IMR-90 (cell line): ENCODE measurements around the gene SERPINA4. TPM values are rescaled to one million over a fixed set of nuclear protein-coding genes. Genes with fewer than 3 reads are reported as not detected.

Source experiments
- ATAC-seq: fragments of 200-7000 bp; cut with Tn5 transposase; 2 replicates; pipeline ENCODE4 v1.9.1; 2020; ENCODE audit warnings: low read depth, mild to moderate bottlenecking, moderate library complexity
- BruUV-seq: library from RNA; stranded (reverse); fragments of 400-500 nt; replicated peaks from 2 replicates; lab custom pipeline; 2021; lab: Mats Ljungman, UMichigan
- CTCF ChIA-PET: fragments of 300-600 bp; formaldehyde crosslinking; extraction: SDS; loops from one replicate; lab custom pipeline; 2021; ENCODE audit warnings: antibody characterized with exemption; lab: Yijun Ruan, JAX
- POLR2A ChIA-PET: fragments of 300-600 bp; sonication (Branson Sonifier 250); formaldehyde crosslinking; loops from one replicate; lab custom pipeline; 2022; ENCODE audit warnings: antibody characterized with exemption; ENCODE audit not compliant: unreplicated experiment; lab: Charles Lee
- DNase-seq: peaks from one replicate; pipeline ENCODE4 v3.0.0; 2013
- H2AFZ ChIP-seq: replicated peaks from 2 replicates; pipeline ENCODE3; 2013; ENCODE audit warnings: low read length, mild to moderate bottlenecking; ENCODE audit not compliant: poor library complexity
- H2AK5ac ChIP-seq: 2 replicates; pipeline ENCODE4 v1.6.1; 2013; ENCODE audit warnings: low read depth, low read length, inconsistent platforms
- H2AK9ac ChIP-seq: replicated peaks from 2 replicates; pipeline ENCODE3; 2013; ENCODE audit warnings: mild to moderate bottlenecking, low read depth, low read length, moderate library complexity; ENCODE audit not compliant: poor library complexity
- H2BK120ac ChIP-seq: 2 replicates; pipeline ENCODE4 v1.6.1; 2013; ENCODE audit warnings: low read depth, low read length, inconsistent platforms
- H2BK15ac ChIP-seq: 3 replicates; pipeline ENCODE4 v1.6.1; 2013; ENCODE audit warnings: low read depth, low read length, inconsistent platforms
- H2BK20ac ChIP-seq: 2 replicates; pipeline ENCODE4 v1.6.1; 2013; ENCODE audit warnings: low read depth, mild to moderate bottlenecking, inconsistent platforms, low read length, moderate library complexity
- H2BK5ac ChIP-seq: 2 replicates; pipeline ENCODE4 v1.6.1; 2013; ENCODE audit warnings: mild to moderate bottlenecking, low read depth, low read length, inconsistent platforms; ENCODE audit not compliant: poor library complexity, severe bottlenecking
- H3K14ac ChIP-seq: replicated peaks from 2 replicates; pipeline ENCODE4 v1.6.1; 2013; ENCODE audit warnings: low read depth, low read length, inconsistent platforms
- H3K18ac ChIP-seq: 2 replicates; pipeline ENCODE4 v1.6.1; 2013; ENCODE audit warnings: low read depth, low read length, control low read depth
- H3K23ac ChIP-seq: 2 replicates; pipeline ENCODE4 v1.6.1; 2013; ENCODE audit warnings: low read depth, low read length, inconsistent platforms
- H3K27ac ChIP-seq: 2 replicates; pipeline ENCODE4 v1.5.1; 2013; ENCODE audit warnings: mild to moderate bottlenecking, control low read depth, low read length; ENCODE audit not compliant: insufficient read depth
- H3K27me3 ChIP-seq: 2 replicates; pipeline ENCODE4 v1.6.1; 2013; ENCODE audit warnings: low read length; ENCODE audit not compliant: control insufficient read depth, insufficient read depth
- H3K36me3 ChIP-seq: 2 replicates; pipeline ENCODE4 v1.6.1; 2013; ENCODE audit warnings: low read length, mixed read lengths; ENCODE audit not compliant: control insufficient read depth, insufficient read depth
- H3K4ac ChIP-seq: 2 replicates; pipeline ENCODE4 v1.6.1; 2013; ENCODE audit warnings: low read depth, low read length, inconsistent platforms
- H3K4me1 ChIP-seq: 2 replicates; pipeline ENCODE4 v1.6.1; 2013; ENCODE audit warnings: low read length, mixed read lengths; ENCODE audit not compliant: control insufficient read depth, insufficient read depth
- H3K4me2 ChIP-seq: 2 replicates; pipeline ENCODE4 v1.6.1; 2013; ENCODE audit warnings: low read depth, mild to moderate bottlenecking, control low read depth, low read length, moderate library complexity
- H3K4me3 ChIP-seq: 2 replicates; pipeline ENCODE4 v1.5.1; 2013; ENCODE audit warnings: low read depth, mild to moderate bottlenecking, control low read depth, low read length, moderate library complexity; ENCODE audit not compliant: insufficient read depth
- H3K56ac ChIP-seq: 2 replicates; pipeline ENCODE4 v1.6.1; 2013; ENCODE audit warnings: low read length, inconsistent platforms; ENCODE audit not compliant: insufficient read depth; ENCODE audit errors: extremely low read depth
- H3K79me1 ChIP-seq, 2 experiments: 2 replicates each; pipeline ENCODE4 v1.6.1; 2013; ENCODE audit warnings: low read length in 2 of 2, inconsistent platforms in 1 of 2, low read depth in 1 of 2
- H3K9ac ChIP-seq: 2 replicates; pipeline ENCODE4 v1.6.1; 2013; ENCODE audit warnings: low read depth, low read length, control low read depth
- H3K9me1 ChIP-seq: 2 replicates; pipeline ENCODE4 v1.6.1; 2013; ENCODE audit warnings: low read length, inconsistent platforms; ENCODE audit not compliant: insufficient read depth
- H3K9me3 ChIP-seq: 2 replicates; pipeline ENCODE4 v1.6.1; 2013; ENCODE audit warnings: low read length; ENCODE audit not compliant: control insufficient read depth, insufficient read depth
- H4K20me1 ChIP-seq: 2 replicates; pipeline ENCODE4 v1.6.1; 2013; ENCODE audit warnings: low read length, inconsistent platforms; ENCODE audit not compliant: insufficient read depth
- H4K5ac ChIP-seq: 2 replicates; pipeline ENCODE4 v1.6.1; 2013; ENCODE audit warnings: mild to moderate bottlenecking, low read depth, low read length, control low read depth
- H4K8ac ChIP-seq, 2 experiments: 2 replicates each; pipeline ENCODE4 v1.6.1; 2013; ENCODE audit warnings: low read depth in 2 of 2, low read length in 2 of 2, control low read depth in 1 of 2, inconsistent platforms in 1 of 2
- H4K91ac ChIP-seq: 2 replicates; pipeline ENCODE4 v1.6.1; 2013; ENCODE audit warnings: low read depth, low read length, inconsistent platforms; ENCODE audit not compliant: insufficient read depth
- ELK1 ChIP-seq: fragments of 150-350 bp; IDR thresholded peaks from 2 replicates; pipeline ENCODE4 v1.6.1; 2016; ENCODE audit warnings: low read depth, mild to moderate bottlenecking, low read length, moderate library complexity, borderline replicate concordance
- RAD21 ChIP-seq: IDR thresholded peaks from 2 replicates; pipeline ENCODE4 v1.6.1; 2012; ENCODE audit warnings: low read length, improper control_type of control experiment
- WGBS, 2 experiments: methylation state at CpG; one replicate each; pipeline versions ENCODE4 v1.1.5 to v1.1.7; 2013; ENCODE audit warnings: missing lambda C conversion rate in 2 of 2; ENCODE audit not compliant: insufficient read length in 1 of 2; ENCODE audit errors: extremely low coverage in 2 of 2; 5-methylcytosine and 5-hydroxymethylcytosine counted together
- dilution Hi-C: fragments of 300-500 bp; cut with HindIII; formaldehyde crosslinking; loops from one replicate; pipeline ENCODE4 v1.14.3; 2018; ENCODE audit warnings: low sequenced_read_pairs; ENCODE audit not compliant: unreplicated experiment
- in situ Hi-C: fragments of 300-500 bp; cut with MboI; formaldehyde crosslinking; loops from 3 replicates; pipeline ENCODE4 v1.14.3; 2019; ENCODE audit warnings: low sequenced_read_pairs, inconsistent platforms, mixed read lengths
- intact Hi-C: fragments of 100-400 bp; cut with micrococcal nuclease; formaldehyde crosslinking; loops from 2 replicates; pipeline ENCODE4 v1.10.0; 2022
- polyA plus RNA-seq, 3 experiments: library from polyadenylated mRNA; depleted of rRNA; stranded (reverse); fragments of >200 nt; gene quantifications; 2 replicates each; pipeline ENCODE4 v1.2.3, GENCODE V29; 2012; ENCODE audit warnings: low replicate concordance in 1 of 3
- total RNA-seq: library from RNA; depleted of rRNA; stranded (reverse); fragments of >200 nt; gene quantifications from 2 replicates; pipeline ENCODE4 v1.2.3, GENCODE V29; 2012

Gene SERPINA4
- total and polyA plus RNA-seq, 2 of the 4 experiments (the other 2 are of a cell fraction), result not detected

GRCh38 chr14:94540031-94540794 lies 21.0 kb upstream of the SERPINA4 start:
- no peak for ATAC-seq
- intact Hi-C loops, result no loop called here
- no peaks in the 10 kb centered on the region for H3K9me3 ChIP-seq
- no peak overlapping the region for H4K5ac ChIP-seq
- no peak for TF ChIP-seq RAD21
- TF ChIP-seq ELK1, result no peak
- in situ Hi-C loops, result no loop called here
- H3K9me1 ChIP-seq, result no peaks in the 10 kb centered on the region
- dilution Hi-C loops, result no loop called here
- no peak overlapping the region for H2BK15ac ChIP-seq
- H2AFZ ChIP-seq, result peak overlapping the region; percentile 52
- H4K8ac ChIP-seq, result no peak overlapping the region
- H2AK9ac ChIP-seq, result no peak overlapping the region
- 8% methylated on average over 4 of the region's 13 CpGs; no CpG with 5 or more reads in 1 of the 2 experiments for WGBS, 2 experiments
- no peak overlapping the region for H3K4ac ChIP-seq
- H2BK120ac ChIP-seq, result no peak overlapping the region
- H3K23ac ChIP-seq, result no peak overlapping the region
- no peak overlapping the region for H2BK5ac ChIP-seq
- H3K4me2 ChIP-seq, result no peak overlapping the region
- no peaks in the 10 kb centered on the region for H3K36me3 ChIP-seq
- H3K56ac ChIP-seq, result no peak overlapping the region
- no peak overlapping the region for H2BK20ac ChIP-seq
- no peaks in the 10 kb centered on the region for H3K79me1 ChIP-seq
- H4K91ac ChIP-seq, result no peak overlapping the region
- ChIA-PET CTCF (interaction anchor here (0.6 to 2.2 kb wide), 3 partner anchors 9 to 318 kb away, joined by 4 to 5 read pairs (median 4); no protein-coding TSS in a partner anchor), POLR2A (no interaction called here)
- no peaks in the 10 kb centered on the region for H3K27me3 ChIP-seq
- H3K14ac ChIP-seq, result no peak overlapping the region
- DNase-seq, result peak; percentile 9
- no peak overlapping the region for H3K9ac ChIP-seq
- no peak overlapping the region for H3K18ac ChIP-seq
- no peak overlapping the region for H3K27ac ChIP-seq
- no peaks in the 10 kb centered on the region for H4K20me1 ChIP-seq
- H3K4me3 ChIP-seq, result no peak overlapping the region
- H3K4me1 ChIP-seq, result no peaks in the 10 kb centered on the region
- H2AK5ac ChIP-seq, result no peak overlapping the region
- BruUV-seq, result no TSS peak
